ENCODE measurements around the gene NUDT14.

GRCh38 chr14:105216490-105217247 lies 35.6 kb upstream of the NUDT14 start:
- TF ChIP-seq POLR2AphosphoS5 (IDR thresholded peaks at IDR 0.05; ENCODE audit: borderline replicate concordance, low read depth, low read length) (no peak), EZH2 (IDR thresholded peaks at IDR 0.05) (no peak), FOXP2 (optimal IDR thresholded peaks at IDR 0.05; ENCODE audit: control extremely low read depth, extremely low read length, insufficient read depth) (no peak)
